K562 (cell line): ENCODE measurements around the gene UNKL. TPM values are rescaled to one million over a fixed set of nuclear protein-coding genes. Genes with fewer than 3 reads are reported as not detected.

ENCODE experiments used
- ATAC-seq: fragments of 200-7000 bp; cut with Tn5 transposase; 3 replicates; pipeline ENCODE4 v1.9.1; 2020; ENCODE audit warnings: moderate library complexity
- BruUV-seq: library from RNA; stranded (reverse); fragments of 400-500 nt; replicated peaks from 2 replicates; lab custom pipeline; 2021; lab: Mats Ljungman, UMichigan
- CTCF ChIA-PET: fragments of 300-600 bp; formaldehyde crosslinking; extraction: SDS; loops from one replicate; lab custom pipeline; 2021; ENCODE audit warnings: low intra/inter-chr PET ratio; lab: Yijun Ruan, JAX
- POLR2A ChIA-PET: fragments of 300-600, 350-650 bp; sonication (Branson Sonifier 250); formaldehyde crosslinking; extraction: SDS; loops from one replicate; lab custom pipeline; 2021; ENCODE audit warnings: antibody characterized with exemption, inconsistent platforms; lab: Yijun Ruan, JAX
- DNase-seq, 4 experiments: peaks; one replicate each; pipeline versions ENCODE4 v3.0.0 to v3.0.0-alpha.2; 2011 to 2018; ENCODE audit warnings: low spot score in 3 of 4, mixed read lengths in 3 of 4; ENCODE audit errors: extremely low read depth in 1 of 4
- FAIRE-seq: peaks from 2 replicates; lab custom pipeline; 2011; peaks lifted over from hg19 to GRCh38; lab: Jason Lieb, UNC
- H2AFZ ChIP-seq: 2 replicates; pipeline ENCODE4 v1.6.0; 2011; ENCODE audit warnings: low read depth, low read length, control low read depth, inconsistent platforms
- H3K27ac ChIP-seq: fragments of 200-600 bp; 3 replicates; pipeline ENCODE4 v1.8.0; 2011; ENCODE audit warnings: low read depth, mild to moderate bottlenecking, control low read depth, inconsistent platforms, low read length, moderate library complexity, mixed read lengths; ENCODE audit errors: extremely low read depth
- H3K27me3 ChIP-seq, 2 experiments: fragments of 300-600 bp in 1 of 2; 2 replicates in 1 of 2; 3 replicates in 1 of 2; pipeline versions ENCODE4 v1.6.0 to v1.8.0; 2011; ENCODE audit warnings: inconsistent platforms in 2 of 2, low read length in 2 of 2, mild to moderate bottlenecking in 1 of 2, mixed read lengths in 1 of 2, moderate library complexity in 1 of 2; ENCODE audit not compliant: control insufficient read depth in 2 of 2, insufficient read depth in 2 of 2
- H3K36me3 ChIP-seq: fragments of 300-600 bp; 3 replicates; pipeline ENCODE4 v1.8.0; 2011; ENCODE audit warnings: mild to moderate bottlenecking, low read length, inconsistent platforms; ENCODE audit not compliant: control insufficient read depth, insufficient read depth
- H3K4me1 ChIP-seq, 2 experiments: fragments of 200-600 bp in 1 of 2; replicated peaks in 1 of 2; 2 replicates in 1 of 2; 3 replicates in 1 of 2; pipeline versions ENCODE4 v1.5.1 to v1.8.0; 2011; ENCODE audit warnings: inconsistent platforms in 2 of 2, low read length in 2 of 2, mild to moderate bottlenecking in 1 of 2, mixed read lengths in 1 of 2, moderate library complexity in 1 of 2; ENCODE audit not compliant: control insufficient read depth in 2 of 2, insufficient read depth in 2 of 2
- H3K4me2 ChIP-seq: 2 replicates; pipeline ENCODE4 v1.6.1; 2011; ENCODE audit warnings: low read length, control low read depth, inconsistent platforms, mixed read lengths; ENCODE audit not compliant: insufficient read depth
- H3K4me3 ChIP-seq: fragments of 200-600 bp; sonication (generic), shearing (Covaris generic); 2 replicates; pipeline ENCODE4 v1.5.1; 2016; ENCODE audit warnings: control low read depth, inconsistent platforms
- H3K79me2 ChIP-seq: fragments of 200-600 bp; 3 replicates; pipeline ENCODE4 v1.8.0; 2011; ENCODE audit warnings: low read length, inconsistent platforms; ENCODE audit not compliant: control insufficient read depth, insufficient read depth
- H3K9ac ChIP-seq, 2 experiments: 2 replicates each; pipeline versions ENCODE4 v1.6.0 to v1.6.1; 2011; ENCODE audit warnings: low read depth in 2 of 2, low read length in 2 of 2, control low read depth in 1 of 2, inconsistent platforms in 1 of 2, mild to moderate bottlenecking in 1 of 2, mixed read lengths in 1 of 2; ENCODE audit not compliant: insufficient read depth in 1 of 2
- H3K9me1 ChIP-seq: one replicate; pipeline ENCODE4 v1.6.0; 2011; ENCODE audit warnings: inconsistent platforms, mild to moderate bottlenecking, low read length, moderate library complexity; ENCODE audit not compliant: control insufficient read depth, insufficient read depth
- H3K9me3 ChIP-seq: replicated peaks from 2 replicates; pipeline ENCODE4 v1.5.1; 2011; ENCODE audit warnings: low read depth, low read length, inconsistent platforms; ENCODE audit not compliant: control insufficient read depth, insufficient read depth
- H4K20me1 ChIP-seq: replicated peaks from 2 replicates; pipeline ENCODE4 v1.6.1; 2011; ENCODE audit warnings: low read length, inconsistent platforms, mixed read lengths; ENCODE audit not compliant: control insufficient read depth, insufficient read depth
- EGR1 ChIP-seq: fragments of 450-650 bp; conservative IDR thresholded peaks from 2 replicates; pipeline ENCODE4 v1.6.1; 2017; ENCODE audit warnings: mild to moderate bottlenecking
- ELF1 ChIP-seq: fragments of 200-800 bp; sonication (Bioruptor generic); IDR thresholded peaks from 2 replicates; pipeline ENCODE4 v1.6.1; 2016; ENCODE audit warnings: missing genetic modification characterization, missing compliant biosample characterization
- FIP1L1 ChIP-seq: fragments of 200-400 bp; formaldehyde crosslinking; IDR thresholded peaks from 2 replicates; pipeline ENCODE4 v1.6.1; 2018; ENCODE audit warnings: mild to moderate bottlenecking, low read depth, low read length; ENCODE audit not compliant: poor library complexity, severe bottlenecking
- GABPA ChIP-seq: fragments of 200-800 bp; sonication (Bioruptor generic); conservative IDR thresholded peaks from 2 replicates; pipeline ENCODE4 v1.6.1; 2016; ENCODE audit warnings: low read depth, missing genetic modification characterization, missing compliant biosample characterization
- GTF2E2 ChIP-seq: fragments of 200-800 bp; sonication (Bioruptor generic); IDR thresholded peaks from 2 replicates; pipeline ENCODE4 v1.6.1; 2016; ENCODE audit warnings: missing genetic modification characterization, missing compliant biosample characterization
- HMG20B ChIP-seq: fragments of 250-450 bp; sonication (Bioruptor Pico); IDR thresholded peaks from 2 replicates; pipeline ENCODE4 v1.5.0; 2021; ENCODE audit warnings: mild to moderate bottlenecking
- HNRNPLL ChIP-seq: fragments of 200-400 bp; formaldehyde crosslinking; IDR thresholded peaks from 2 replicates; pipeline ENCODE4 v1.6.1; 2017; ENCODE audit warnings: low read length, low read depth, mild to moderate bottlenecking; ENCODE audit not compliant: poor library complexity, severe bottlenecking
- UBTF ChIP-seq, 2 experiments: IDR thresholded peaks; 2 replicates each; pipeline ENCODE4 v1.6.1; 2012; ENCODE audit warnings: improper control_type of control experiment in 2 of 2, low read depth in 2 of 2, low read length in 2 of 2, borderline replicate concordance in 1 of 2
- WGBS: fragments of 100-300 bp; shearing (Covaris generic); methylation state at CpG from one replicate; pipeline ENCODE4 v1.1.6; 2016; ENCODE audit warnings: low coverage, mixed read lengths; ENCODE audit not compliant: insufficient coverage; ENCODE audit errors: missing lambda C conversion rate; 5-methylcytosine and 5-hydroxymethylcytosine counted together
- in situ Hi-C: fragments of 300-500 bp; cut with MboI; formaldehyde crosslinking; loops from 4 replicates; pipeline ENCODE4 v1.15.0; 2018; ENCODE audit warnings: inconsistent platforms, mixed read lengths
- intact Hi-C: fragments of 100-400 bp; cut with micrococcal nuclease; formaldehyde crosslinking; loops from 2 replicates; pipeline ENCODE4 v1.14.2; 2022
- polyA plus RNA-seq, 8 experiments: library from polyadenylated mRNA; depleted of rRNA in 4 of 8; stranded (reverse) in 5 of 8; unstranded in 3 of 8; fragments of >200 nt; fragmentation: Nextera tagmentation in 2 of 8; fragmentation: Illumina TruSeq in 1 of 8; extraction: Ambion mirVana in 2 of 8; extraction: Trizol in 1 of 8; gene quantifications; 2 replicates each; pipeline versions ENCODE4 v1.2.1 to v1.2.3, GENCODE V29; 2011 to 2014; ENCODE audit warnings: inconsistent platforms in 1 of 8, missing spikeins in 1 of 8
- total RNA-seq, 7 experiments: library from RNA; depleted of rRNA in 6 of 7; stranded (reverse); fragments of >200 nt in 6 of 7; fragmentation: Illumina TruSeq in 2 of 7; extraction: Trizol in 2 of 7; gene quantifications; 2 replicates each; pipeline versions ENCODE4 v1.2.1 to v1.2.3, GENCODE V29; 2011 to 2021; ENCODE audit warnings: low replicate concordance in 1 of 7
- TF ChIP-seq, protein P1 (sequence below): fragments of 250-450 bp; sonication (Bioruptor Pico); IDR thresholded peaks from 2 replicates; pipeline ENCODE4 v1.5.0; 2020; ENCODE audit warnings: mild to moderate bottlenecking
- TF ChIP-seq, protein P2 (sequence below), 2 experiments: fragments of 450-650 bp; conservative IDR thresholded peaks; 2 replicates each; pipeline ENCODE4 v1.6.1; 2017; ENCODE audit warnings: mild to moderate bottlenecking in 2 of 2, moderate library complexity in 2 of 2
- TF ChIP-seq, protein P3 (sequence below): fragments of 250-450 bp; sonication (Bioruptor Pico); IDR thresholded peaks from 2 replicates; pipeline ENCODE4 v1.9.0; 2021; ENCODE audit warnings: mild to moderate bottlenecking, inconsistent platforms

Gene UNKL
- total and polyA plus RNA-seq, 9 of the 15 experiments (the other 6 are each of a cell fraction or from before 2014, with no cell fraction given): 0.37 to 30.2 (median 5.1) TPM

- H3K4me1 ChIP-seq: peaks cover 4 to 87% of the 10 kb centered on the region in 2 experiments; a peak in 3 of 5 replicates
- BruUV-seq: no TSS peak
- H3K36me3 ChIP-seq: peaks cover 22% of the 10 kb centered on the region; the same call in 1 of the 3 replicates
- no peak for FAIRE-seq
- H4K20me1 ChIP-seq: peaks cover 4% of the 10 kb centered on the region
- intact Hi-C loops: no loop called here
- ATAC-seq: peak; percentile 24
- peaks cover 46% of the 10 kb centered on the region for H3K79me2 ChIP-seq
- H3K9me1 ChIP-seq: no peaks in the 10 kb centered on the region
- no peak for DNase-seq
- peak overlapping the region; percentile 80 for H3K4me2 ChIP-seq
- H3K9me3 ChIP-seq: no peaks in the 10 kb centered on the region
- POLR2A ChIA-PET: interaction anchor here (0.6 to 1.6 kb wide), 3 partner anchors 27 to 374 kb away, joined by 3 to 5 read pairs (median 3); no protein-coding TSS in a partner anchor
- in situ Hi-C loops: no loop called here
- peak overlapping the region; percentile 84 for H2AFZ ChIP-seq
- CTCF ChIA-PET: no interaction called here
- peak overlapping the region; percentile 99 for H3K4me3 ChIP-seq
- peak overlapping the region; percentile 80 to 93 for H3K9ac ChIP-seq
- WGBS: 2% methylated on average over 35 of the region's 35 CpGs
- H3K27ac ChIP-seq: peak overlapping the region; percentile 49; the same call in 2 of the 3 replicates
- H3K27me3 ChIP-seq: no peaks in the 10 kb centered on the region
- no peak for TF ChIP-seq HMG20B (CRISPR knock-in tag)
- TF ChIP-seq FIP1L1: no peak
- TF ChIP-seq, protein P1, sequence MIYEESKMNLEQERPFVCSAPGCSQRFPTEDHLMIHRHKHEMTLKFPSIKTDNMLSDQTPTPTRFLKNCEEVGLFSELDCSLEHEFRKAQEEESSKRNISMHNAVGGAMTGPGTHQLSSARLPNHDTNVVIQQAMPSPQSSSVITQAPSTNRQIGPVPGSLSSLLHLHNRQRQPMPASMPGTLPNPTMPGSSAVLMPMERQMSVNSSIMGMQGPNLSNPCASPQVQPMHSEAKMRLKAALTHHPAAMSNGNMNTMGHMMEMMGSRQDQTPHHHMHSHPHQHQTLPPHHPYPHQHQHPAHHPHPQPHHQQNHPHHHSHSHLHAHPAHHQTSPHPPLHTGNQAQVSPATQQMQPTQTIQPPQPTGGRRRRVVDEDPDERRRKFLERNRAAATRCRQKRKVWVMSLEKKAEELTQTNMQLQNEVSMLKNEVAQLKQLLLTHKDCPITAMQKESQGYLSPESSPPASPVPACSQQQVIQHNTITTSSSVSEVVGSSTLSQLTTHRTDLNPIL (CRISPR knock-in tag): no peak
- no peak for TF ChIP-seq EGR1
- no peak for TF ChIP-seq GABPA
- TF ChIP-seq UBTF (IDR thresholded peaks at IDR 0.05; ENCODE audit: borderline replicate concordance in 1 of 2, low read depth in 2 of 2, low read length in 2 of 2): no peak
- no peak for TF ChIP-seq GTF2E2 (tag)
- TF ChIP-seq, protein P2, sequence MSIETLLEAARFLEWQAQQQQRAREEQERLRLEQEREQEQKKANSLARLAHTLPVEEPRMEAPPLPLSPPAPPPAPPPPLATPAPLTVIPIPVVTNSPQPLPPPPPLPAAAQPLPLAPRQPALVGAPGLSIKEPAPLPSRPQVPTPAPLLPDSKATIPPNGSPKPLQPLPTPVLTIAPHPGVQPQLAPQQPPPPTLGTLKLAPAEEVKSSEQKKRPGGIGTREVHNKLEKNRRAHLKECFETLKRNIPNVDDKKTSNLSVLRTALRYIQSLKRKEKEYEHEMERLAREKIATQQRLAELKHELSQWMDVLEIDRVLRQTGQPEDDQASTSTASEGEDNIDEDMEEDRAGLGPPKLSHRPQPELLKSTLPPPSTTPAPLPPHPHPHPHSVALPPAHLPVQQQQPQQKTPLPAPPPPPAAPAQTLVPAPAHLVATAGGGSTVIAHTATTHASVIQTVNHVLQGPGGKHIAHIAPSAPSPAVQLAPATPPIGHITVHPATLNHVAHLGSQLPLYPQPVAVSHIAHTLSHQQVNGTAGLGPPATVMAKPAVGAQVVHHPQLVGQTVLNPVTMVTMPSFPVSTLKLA (conservative IDR thresholded peaks at IDR 0.05): peak in 1 of 2 experiments; percentile 22; a peak in 1 of 4 replicates
- TF ChIP-seq, protein P3, sequence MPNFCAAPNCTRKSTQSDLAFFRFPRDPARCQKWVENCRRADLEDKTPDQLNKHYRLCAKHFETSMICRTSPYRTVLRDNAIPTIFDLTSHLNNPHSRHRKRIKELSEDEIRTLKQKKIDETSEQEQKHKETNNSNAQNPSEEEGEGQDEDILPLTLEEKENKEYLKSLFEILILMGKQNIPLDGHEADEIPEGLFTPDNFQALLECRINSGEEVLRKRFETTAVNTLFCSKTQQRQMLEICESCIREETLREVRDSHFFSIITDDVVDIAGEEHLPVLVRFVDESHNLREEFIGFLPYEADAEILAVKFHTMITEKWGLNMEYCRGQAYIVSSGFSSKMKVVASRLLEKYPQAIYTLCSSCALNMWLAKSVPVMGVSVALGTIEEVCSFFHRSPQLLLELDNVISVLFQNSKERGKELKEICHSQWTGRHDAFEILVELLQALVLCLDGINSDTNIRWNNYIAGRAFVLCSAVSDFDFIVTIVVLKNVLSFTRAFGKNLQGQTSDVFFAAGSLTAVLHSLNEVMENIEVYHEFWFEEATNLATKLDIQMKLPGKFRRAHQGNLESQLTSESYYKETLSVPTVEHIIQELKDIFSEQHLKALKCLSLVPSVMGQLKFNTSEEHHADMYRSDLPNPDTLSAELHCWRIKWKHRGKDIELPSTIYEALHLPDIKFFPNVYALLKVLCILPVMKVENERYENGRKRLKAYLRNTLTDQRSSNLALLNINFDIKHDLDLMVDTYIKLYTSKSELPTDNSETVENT (CRISPR knock-in tag): 0 out of 2 replicates have a peak, but pooled peaks have one; percentile 3
- TF ChIP-seq HNRNPLL: peak; percentile 44
- no peak for TF ChIP-seq ELF1
Observed at GRCh38 chr16:1351215-1351581, 63.3 kb downstream of the UNKL start.
